ENCODE data around the gene PCSK6.
"Not testable (repeated sequence)": the region's sequence is repeated elsewhere in the genome, so short reads cannot be mapped to it uniquely, and the experiment has no call there.

The PCSK6 gene

GRCh38 chr15:101464999-101465669 lies 24.4 kb downstream of the PCSK6 start:
- no peak overlapping the region for H3K4me3 ChIP-seq (ENCODE audit: low read depth, low read length)
- TF ChIP-seq CTCF (conservative IDR thresholded peaks at IDR 0.05; ENCODE audit: low read depth, low read length), result no peak
- DNase-seq (ENCODE audit: low read depth), result no peak

GRCh38 chr15:101464256-101464998 lies 25.1 kb downstream of the PCSK6 start:
- DNase-seq (ENCODE audit: low read depth), result no peak

GRCh38 chr15:101463696-101464095 lies 25.8 kb downstream of the PCSK6 start:
- not testable (repeated sequence) for DNase-seq (ENCODE audit: low read depth); H3K4me3 ChIP-seq (ENCODE audit: low read depth, low read length)

More at GRCh38 chr15:101464256-101464998, 25.1 kb downstream of the PCSK6 start:
- no peak overlapping the region for H3K4me3 ChIP-seq (ENCODE audit: low read depth, low read length)
- TF ChIP-seq CTCF (conservative IDR thresholded peaks at IDR 0.05; ENCODE audit: low read depth, low read length), result no peak

GRCh38 chr15:101463270-101463669 lies 26.2 kb downstream of the PCSK6 start:
- no peak overlapping the region for H3K4me3 ChIP-seq (ENCODE audit: low read depth, low read length)
- no peak for TF ChIP-seq CTCF (conservative IDR thresholded peaks at IDR 0.05; ENCODE audit: low read depth, low read length)
- no peak for DNase-seq (ENCODE audit: low read depth)

GRCh38 chr15:101461097-101461496 lies 28.4 kb downstream of the PCSK6 start:
- no peak for DNase-seq (ENCODE audit: low read depth)
- no peak overlapping the region for H3K4me3 ChIP-seq (ENCODE audit: low read depth, low read length)
- no peak for TF ChIP-seq CTCF (conservative IDR thresholded peaks at IDR 0.05; ENCODE audit: low read depth, low read length)

GRCh38 chr15:101459579-101460300 lies 29.8 kb downstream of the PCSK6 start:
- no peak for DNase-seq (ENCODE audit: low read depth)
- no peak overlapping the region for H3K4me3 ChIP-seq (ENCODE audit: low read depth, low read length)
- TF ChIP-seq CTCF (conservative IDR thresholded peaks at IDR 0.05; ENCODE audit: low read depth, low read length), result no peak

- TF ChIP-seq CTCF (conservative IDR thresholded peaks at IDR 0.05; ENCODE audit: low read depth, low read length), result no peak
- no peak overlapping the region for H3K4me3 ChIP-seq (ENCODE audit: low read depth, low read length)
- DNase-seq (ENCODE audit: low read depth), result no peak
Measured at GRCh38 chr15:101458908-101459578, 30.5 kb downstream of the PCSK6 start.
